Mammary epithelial cell (primary cell): Measurements from ENCODE around the gene RNF166.

Experiments used
- EZH2 ChIP-seq: IDR thresholded peaks from 2 replicates; pipeline ENCODE4 v1.6.1; 2012; ENCODE audit warnings: low read length, inconsistent platforms, borderline replicate concordance
- TF ChIP-seq, protein P1 (sequence below), 2 donors: IDR thresholded peaks in 1 of 2; conservative IDR thresholded peaks in 1 of 2; 2 replicates each; pipeline ENCODE4 v1.5.1; 2011 to 2012; ENCODE audit warnings: inconsistent platforms in 2 of 2, low read length in 2 of 2, mild to moderate bottlenecking in 2 of 2, control low read depth in 1 of 2, low read depth in 1 of 2; ENCODE audit not compliant: insufficient read depth in 1 of 2; ENCODE audit errors: extremely low read depth in 1 of 2

DNA sequence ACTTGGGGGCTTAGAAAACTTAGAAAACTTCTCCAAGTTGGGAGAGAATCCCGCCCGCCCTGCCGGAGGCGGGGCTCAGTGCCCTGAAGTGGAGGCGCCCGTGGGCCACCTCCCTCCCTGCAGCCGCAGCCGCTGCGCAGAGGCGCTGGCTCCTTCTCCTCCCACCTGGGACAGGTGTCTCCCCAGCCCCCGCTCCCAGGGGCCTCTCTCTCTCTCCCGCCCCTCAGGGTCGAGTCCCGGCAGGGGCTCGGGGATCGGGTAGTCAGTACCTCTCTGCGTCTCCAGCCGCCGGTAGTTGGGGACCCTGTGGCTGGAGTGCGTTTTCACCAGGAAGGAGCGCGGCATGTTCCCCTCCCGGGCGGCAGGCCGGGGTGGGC is 20.2 kb downstream of the RNF166 start:
- TF ChIP-seq, protein P1, sequence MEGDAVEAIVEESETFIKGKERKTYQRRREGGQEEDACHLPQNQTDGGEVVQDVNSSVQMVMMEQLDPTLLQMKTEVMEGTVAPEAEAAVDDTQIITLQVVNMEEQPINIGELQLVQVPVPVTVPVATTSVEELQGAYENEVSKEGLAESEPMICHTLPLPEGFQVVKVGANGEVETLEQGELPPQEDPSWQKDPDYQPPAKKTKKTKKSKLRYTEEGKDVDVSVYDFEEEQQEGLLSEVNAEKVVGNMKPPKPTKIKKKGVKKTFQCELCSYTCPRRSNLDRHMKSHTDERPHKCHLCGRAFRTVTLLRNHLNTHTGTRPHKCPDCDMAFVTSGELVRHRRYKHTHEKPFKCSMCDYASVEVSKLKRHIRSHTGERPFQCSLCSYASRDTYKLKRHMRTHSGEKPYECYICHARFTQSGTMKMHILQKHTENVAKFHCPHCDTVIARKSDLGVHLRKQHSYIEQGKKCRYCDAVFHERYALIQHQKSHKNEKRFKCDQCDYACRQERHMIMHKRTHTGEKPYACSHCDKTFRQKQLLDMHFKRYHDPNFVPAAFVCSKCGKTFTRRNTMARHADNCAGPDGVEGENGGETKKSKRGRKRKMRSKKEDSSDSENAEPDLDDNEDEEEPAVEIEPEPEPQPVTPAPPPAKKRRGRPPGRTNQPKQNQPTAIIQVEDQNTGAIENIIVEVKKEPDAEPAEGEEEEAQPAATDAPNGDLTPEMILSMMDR (conservative IDR thresholded peaks at IDR 0.05 in 1 of 2, IDR thresholded peaks at IDR 0.05 in 1 of 2; ENCODE audit: extremely low read depth in 1 of 2, insufficient read depth in 1 of 2, low read depth in 1 of 2, low read length in 2 of 2): no peak
- no peak for TF ChIP-seq EZH2
